GM12865 (cell line): Measurements from ENCODE around the gene GAREM2.

Experiments used
- DNase-seq: peaks from one replicate; pipeline ENCODE4 v3.0.0; 2010; ENCODE audit warnings: low read depth
- H3K4me3 ChIP-seq: 2 replicates; pipeline ENCODE4 v1.5.1; 2011; ENCODE audit warnings: mild to moderate bottlenecking, low read depth, low read length, control low read depth
- TF ChIP-seq, protein P1 (sequence below): IDR thresholded peaks from 2 replicates; pipeline ENCODE4 v1.5.1; 2011; ENCODE audit warnings: low read length, control low read depth, low read depth, inconsistent platforms; ENCODE audit not compliant: insufficient read depth; ENCODE audit errors: missing control alignments

Gene GAREM2

DNA sequence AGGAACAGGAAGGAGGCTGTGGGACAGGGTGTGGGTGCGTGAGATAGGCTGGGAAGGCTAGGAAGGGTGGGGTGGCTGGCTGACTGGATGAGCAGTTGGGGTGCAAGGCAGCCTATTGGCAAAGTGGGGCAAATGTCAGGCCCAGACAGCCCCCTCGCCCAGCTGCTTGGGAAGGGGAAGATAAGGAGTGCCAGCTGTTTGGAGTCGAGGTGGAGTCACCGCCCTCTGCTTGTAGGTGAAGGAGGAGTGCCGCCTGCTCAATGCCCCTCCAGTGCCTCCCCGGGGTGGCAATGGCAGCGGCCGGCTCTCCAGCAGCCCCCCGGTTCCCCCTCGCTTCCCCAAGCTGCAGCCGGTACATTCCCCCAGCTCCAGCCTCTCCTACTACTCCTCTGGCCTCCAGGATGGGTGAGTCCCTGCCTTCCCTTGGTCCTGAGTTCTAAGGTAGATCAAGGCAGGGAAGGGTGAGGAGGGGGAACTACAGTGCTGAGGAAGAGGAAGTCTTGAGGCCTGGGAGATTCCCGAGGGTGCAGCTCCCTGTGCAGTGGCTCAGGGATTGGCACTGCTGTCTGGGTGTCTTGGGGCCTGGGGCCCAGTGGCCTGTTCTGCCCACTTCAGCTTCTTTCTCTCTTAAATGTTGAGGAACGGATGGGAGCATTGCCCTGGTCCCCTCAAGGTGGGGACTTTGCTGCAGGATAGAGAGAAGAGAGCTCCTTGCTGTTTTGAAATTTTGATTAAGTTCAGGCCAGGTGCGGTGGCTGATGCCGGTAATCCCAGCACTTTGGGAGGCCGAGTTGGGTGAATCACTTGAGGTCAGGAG is 13.3 kb downstream of the GAREM2 start:
- H3K4me3 ChIP-seq, result no peak overlapping the region
- DNase-seq, result no peak
- TF ChIP-seq, protein P1, sequence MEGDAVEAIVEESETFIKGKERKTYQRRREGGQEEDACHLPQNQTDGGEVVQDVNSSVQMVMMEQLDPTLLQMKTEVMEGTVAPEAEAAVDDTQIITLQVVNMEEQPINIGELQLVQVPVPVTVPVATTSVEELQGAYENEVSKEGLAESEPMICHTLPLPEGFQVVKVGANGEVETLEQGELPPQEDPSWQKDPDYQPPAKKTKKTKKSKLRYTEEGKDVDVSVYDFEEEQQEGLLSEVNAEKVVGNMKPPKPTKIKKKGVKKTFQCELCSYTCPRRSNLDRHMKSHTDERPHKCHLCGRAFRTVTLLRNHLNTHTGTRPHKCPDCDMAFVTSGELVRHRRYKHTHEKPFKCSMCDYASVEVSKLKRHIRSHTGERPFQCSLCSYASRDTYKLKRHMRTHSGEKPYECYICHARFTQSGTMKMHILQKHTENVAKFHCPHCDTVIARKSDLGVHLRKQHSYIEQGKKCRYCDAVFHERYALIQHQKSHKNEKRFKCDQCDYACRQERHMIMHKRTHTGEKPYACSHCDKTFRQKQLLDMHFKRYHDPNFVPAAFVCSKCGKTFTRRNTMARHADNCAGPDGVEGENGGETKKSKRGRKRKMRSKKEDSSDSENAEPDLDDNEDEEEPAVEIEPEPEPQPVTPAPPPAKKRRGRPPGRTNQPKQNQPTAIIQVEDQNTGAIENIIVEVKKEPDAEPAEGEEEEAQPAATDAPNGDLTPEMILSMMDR, result no peak

DNA sequence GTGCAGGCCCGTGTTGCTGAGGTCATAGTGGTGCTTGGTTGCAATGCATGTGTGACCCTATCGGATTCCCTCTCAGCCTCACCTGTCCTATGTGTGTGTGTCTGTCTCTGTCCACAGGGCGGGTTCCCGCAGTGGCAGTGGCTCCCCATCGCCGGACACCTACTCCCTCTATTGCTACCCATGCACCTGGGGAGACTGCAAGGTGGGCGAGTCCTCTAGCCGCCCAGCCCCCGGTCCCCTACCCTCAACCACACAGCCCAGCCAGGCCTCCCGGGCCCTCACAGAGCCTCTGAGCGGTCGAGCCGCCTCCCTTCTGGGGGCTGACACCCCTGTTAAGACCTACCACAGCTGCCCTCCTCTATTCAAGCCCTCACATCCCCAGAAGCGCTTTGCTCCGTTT is 14.2 kb downstream of the GAREM2 start:
- DNase-seq, result no peak
- no peak overlapping the region for H3K4me3 ChIP-seq
- TF ChIP-seq, protein P1, result no peak

DNA sequence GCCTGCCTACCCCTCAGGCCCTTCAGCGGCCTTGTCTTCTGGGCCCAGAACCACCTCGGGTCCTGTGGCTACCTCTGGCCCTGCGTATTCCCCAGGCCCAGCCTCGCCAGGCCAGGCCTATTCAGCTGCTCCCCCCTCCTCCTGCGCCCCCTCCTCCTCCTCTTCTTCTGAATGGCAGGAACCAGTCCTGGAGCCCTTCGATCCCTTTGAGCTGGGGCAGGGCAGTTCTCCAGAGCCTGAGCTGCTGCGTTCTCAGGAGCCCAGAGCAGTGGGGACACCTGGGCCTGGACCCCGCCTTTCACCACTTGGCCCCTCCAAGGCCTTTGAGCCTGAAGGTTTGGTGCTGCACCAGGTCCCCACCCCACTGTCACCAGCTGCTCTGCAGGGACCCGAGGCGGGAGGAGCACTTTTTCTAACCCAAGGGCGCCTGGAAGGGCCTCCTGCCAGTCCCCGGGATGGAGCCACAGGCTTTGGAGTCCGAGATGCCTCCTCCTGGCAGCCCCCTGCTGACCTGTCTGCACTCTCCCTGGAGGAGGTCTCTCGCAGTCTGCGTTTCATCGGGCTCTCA is 14.7 kb downstream of the GAREM2 start:
- DNase-seq, result no peak
- H3K4me3 ChIP-seq, result no peak overlapping the region
- TF ChIP-seq, protein P1, result no peak

DNA sequence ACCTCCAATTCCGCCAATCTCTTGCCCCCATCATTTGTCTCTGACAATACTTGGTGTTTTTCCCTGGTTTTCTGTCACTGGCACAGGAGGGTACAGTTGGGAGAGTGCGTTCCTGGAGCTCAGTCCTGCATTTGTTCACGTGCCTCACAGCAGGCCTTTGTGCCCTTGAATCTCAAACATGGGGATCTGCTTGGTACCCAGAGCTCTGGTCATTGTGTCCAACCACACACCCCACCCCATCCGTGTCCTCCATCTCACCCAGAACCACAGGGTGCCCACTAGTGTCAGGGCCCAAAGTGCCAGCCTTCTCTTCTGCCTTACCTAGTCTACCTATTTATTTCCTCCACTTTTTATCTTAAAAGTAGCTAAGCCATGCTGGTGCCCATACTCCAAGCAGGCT is 16.2 kb downstream of the GAREM2 start:
- TF ChIP-seq, protein P1, result no peak
- H3K4me3 ChIP-seq, result no peak overlapping the region
- DNase-seq, result no peak

DNA sequence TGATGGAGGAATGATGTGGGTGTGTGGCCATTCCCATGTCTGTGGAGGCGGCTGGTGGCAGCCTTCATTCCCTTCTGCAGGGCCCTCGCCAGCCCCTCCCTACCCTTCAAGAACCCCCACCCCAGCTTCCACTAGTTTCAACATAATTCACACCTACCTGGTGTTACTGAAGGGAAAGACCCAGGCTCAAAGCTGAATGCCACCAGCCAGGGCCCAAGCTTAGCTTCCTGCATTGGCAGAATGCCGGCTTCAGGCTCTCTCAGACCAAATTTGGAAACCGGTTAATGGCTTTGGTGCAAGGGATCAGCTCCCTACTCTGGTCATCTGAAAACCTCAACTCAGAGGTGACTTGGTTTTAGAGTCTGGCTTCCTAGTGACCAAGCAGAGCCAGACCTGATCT is 16.9 kb downstream of the GAREM2 start:
- H3K4me3 ChIP-seq, result no peak overlapping the region
- TF ChIP-seq, protein P1, result no peak
- no peak for DNase-seq

DNA sequence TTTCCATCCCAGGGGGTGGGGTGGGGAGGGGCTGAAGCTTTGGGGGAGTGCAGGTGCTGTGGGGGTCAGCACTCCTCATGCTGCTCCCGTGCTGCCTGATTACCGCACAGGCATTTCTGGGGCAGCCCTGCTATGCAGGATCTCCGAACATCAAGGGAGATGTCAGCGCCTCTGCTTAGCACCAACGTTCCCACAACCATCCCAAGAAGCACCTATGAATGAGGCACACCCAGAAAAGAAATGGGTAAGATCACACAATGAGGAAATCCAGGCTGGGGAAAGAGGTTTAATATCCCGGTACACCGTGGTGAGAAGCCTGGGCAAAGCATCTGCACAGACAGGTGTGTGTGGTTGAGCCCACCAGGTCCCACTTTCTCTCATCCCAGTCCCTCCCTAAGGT is 17.5 kb downstream of the GAREM2 start:
- no peak overlapping the region for H3K4me3 ChIP-seq
- DNase-seq, result no peak
- TF ChIP-seq, protein P1, result no peak
